Activated naive CD8-positive, alpha-beta T cell treated with anti-CD3 and anti-CD28 coated beads for 36 hours (primary cell): ENCODE results near the gene LETM1. TPM values are rescaled to one million over a fixed set of nuclear protein-coding genes. Genes with fewer than 3 reads are reported as not detected.

Source experiments
- DNase-seq: peaks from one replicate; pipeline ENCODE4 v3.0.0; 2021
- H3K27ac Mint-ChIP-seq: one replicate; pipeline ENCODE4 v1.8.0; 2022; ENCODE audit warnings: mild to moderate bottlenecking, moderate library complexity, mixed read lengths
- H3K27me3 Mint-ChIP-seq: one replicate; pipeline ENCODE4 v1.8.0; 2022; ENCODE audit warnings: mild to moderate bottlenecking, mixed read lengths
- H3K36me3 Mint-ChIP-seq: one replicate; pipeline ENCODE4 v1.8.0; 2021; ENCODE audit warnings: mild to moderate bottlenecking, mixed read lengths
- H3K4me1 Mint-ChIP-seq: one replicate; pipeline ENCODE4 v1.8.0; 2021; ENCODE audit warnings: mixed read lengths
- H3K4me3 Mint-ChIP-seq: one replicate; pipeline ENCODE4 v1.8.0; 2022; ENCODE audit warnings: mild to moderate bottlenecking, moderate library complexity, mixed read lengths
- H3K9me3 Mint-ChIP-seq: one replicate; pipeline ENCODE4 v1.8.0; 2022; ENCODE audit warnings: mixed read lengths
- total RNA-seq, 2 experiments: library from RNA; stranded (reverse); gene quantifications; one replicate each; pipeline ENCODE4 v1.2.3, GENCODE V29; 2021

LETM1 gene
- total RNA-seq, 2 experiments from 2014 or later = 76.6 to 77.3 TPM

GRCh38 chr4:1793940-1794808, 61.8 kb downstream of the LETM1 start:
- H3K4me1 Mint-ChIP-seq = no peaks in the 10 kb centered on the region
- H3K27me3 Mint-ChIP-seq = peaks cover 26% of the 10 kb centered on the region
- H3K9me3 Mint-ChIP-seq = no peaks in the 10 kb centered on the region
- H3K4me3 Mint-ChIP-seq = no peak overlapping the region
- H3K36me3 Mint-ChIP-seq = no peaks in the 10 kb centered on the region
- H3K27ac Mint-ChIP-seq = no peak overlapping the region
- no peak for DNase-seq

DNA sequence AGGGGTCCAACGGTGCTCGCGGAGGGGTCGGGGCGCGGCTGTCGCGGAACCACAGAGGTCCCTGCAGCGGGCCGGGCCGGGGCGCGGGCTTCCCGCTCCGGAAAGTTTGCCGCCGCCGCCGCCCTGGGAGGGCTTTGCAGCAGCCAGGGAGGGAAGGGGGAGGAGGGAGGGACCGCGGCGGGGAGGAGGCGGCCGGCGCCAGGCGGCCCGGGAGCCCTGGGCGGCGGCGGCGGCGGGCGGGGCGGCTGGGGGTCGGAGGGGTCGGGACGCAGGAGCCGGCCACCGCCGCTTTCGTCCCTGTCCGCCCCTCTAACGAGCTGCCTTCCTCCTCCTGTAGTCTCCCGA, 62.5 kb downstream of the LETM1 start:
- no peak overlapping the region for H3K4me3 Mint-ChIP-seq
- H3K9me3 Mint-ChIP-seq = no peaks in the 10 kb centered on the region
- H3K36me3 Mint-ChIP-seq = no peaks in the 10 kb centered on the region
- no peak overlapping the region for H3K27ac Mint-ChIP-seq
- peaks cover 21% of the 10 kb centered on the region for H3K27me3 Mint-ChIP-seq
- no peaks in the 10 kb centered on the region for H3K4me1 Mint-ChIP-seq
- peak; percentile 36 for DNase-seq

- Mint-ChIP-seq H3K27me3 (peaks cover 20% of the 10 kb centered on the region), H3K4me1 (no peaks in the 10 kb centered on the region), H3K9me3 (no peaks in the 10 kb centered on the region), H3K36me3 (no peaks in the 10 kb centered on the region), H3K4me3 (no peak within 1 kb of the TSS), H3K27ac (no peak within 1 kb of the TSS)
- DNase-seq = peak; percentile 59
Measured at GRCh38 chr4:1792832-1793495, 63.0 kb downstream of the LETM1 start, which contains the start of gene FGFR3. Gene FGFR3, plus strand, starts transcription at chr4:1793293. Its CDS starts 642 bp downstream, at chr4:1793935.

GRCh38 chr4:1792158-1792831, 63.7 kb downstream of the LETM1 start:
- no peak overlapping the region for H3K27ac Mint-ChIP-seq
- no peak overlapping the region for H3K4me3 Mint-ChIP-seq
- no peak for DNase-seq
- H3K4me1 Mint-ChIP-seq = no peaks in the 10 kb centered on the region
- H3K9me3 Mint-ChIP-seq = no peaks in the 10 kb centered on the region
- peaks cover 20% of the 10 kb centered on the region for H3K27me3 Mint-ChIP-seq
- H3K36me3 Mint-ChIP-seq = no peaks in the 10 kb centered on the region

- peaks cover 6% of the 10 kb centered on the region for H3K27me3 Mint-ChIP-seq
- no peaks in the 10 kb centered on the region for H3K4me1 Mint-ChIP-seq
- no peak overlapping the region for H3K27ac Mint-ChIP-seq
- H3K9me3 Mint-ChIP-seq = no peaks in the 10 kb centered on the region
- no peaks in the 10 kb centered on the region for H3K36me3 Mint-ChIP-seq
- no peak overlapping the region for H3K4me3 Mint-ChIP-seq
- no peak for DNase-seq
Measured at GRCh38 chr4:1790005-1790404, 66.0 kb downstream of the LETM1 start.

DNA sequence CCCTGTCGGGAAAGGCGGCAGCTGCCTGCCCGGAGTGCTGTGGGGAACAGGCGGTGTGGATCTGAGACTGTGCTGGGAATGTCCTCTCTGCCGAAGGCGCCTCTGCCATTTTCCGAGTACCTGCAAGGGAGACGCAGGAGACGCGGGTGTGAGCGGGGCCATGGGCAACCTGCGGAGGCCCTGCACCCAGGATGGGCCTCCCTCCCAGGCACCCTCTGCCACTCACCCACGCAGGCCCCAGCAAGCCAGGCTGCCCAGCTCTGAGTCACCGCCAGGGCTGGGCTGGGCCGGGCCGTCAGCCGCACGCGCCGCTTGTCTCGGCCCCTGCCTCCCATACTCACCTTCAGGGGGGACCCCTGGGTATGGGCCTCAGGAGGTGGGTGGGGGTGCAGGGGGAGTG, 66.4 kb downstream of the LETM1 start:
- Mint-ChIP-seq H3K27ac (no peak overlapping the region), H3K27me3 (peaks cover 6% of the 10 kb centered on the region), H3K36me3 (no peaks in the 10 kb centered on the region), H3K9me3 (no peaks in the 10 kb centered on the region), H3K4me3 (no peak overlapping the region), H3K4me1 (no peaks in the 10 kb centered on the region)
- DNase-seq = no peak

DNA sequence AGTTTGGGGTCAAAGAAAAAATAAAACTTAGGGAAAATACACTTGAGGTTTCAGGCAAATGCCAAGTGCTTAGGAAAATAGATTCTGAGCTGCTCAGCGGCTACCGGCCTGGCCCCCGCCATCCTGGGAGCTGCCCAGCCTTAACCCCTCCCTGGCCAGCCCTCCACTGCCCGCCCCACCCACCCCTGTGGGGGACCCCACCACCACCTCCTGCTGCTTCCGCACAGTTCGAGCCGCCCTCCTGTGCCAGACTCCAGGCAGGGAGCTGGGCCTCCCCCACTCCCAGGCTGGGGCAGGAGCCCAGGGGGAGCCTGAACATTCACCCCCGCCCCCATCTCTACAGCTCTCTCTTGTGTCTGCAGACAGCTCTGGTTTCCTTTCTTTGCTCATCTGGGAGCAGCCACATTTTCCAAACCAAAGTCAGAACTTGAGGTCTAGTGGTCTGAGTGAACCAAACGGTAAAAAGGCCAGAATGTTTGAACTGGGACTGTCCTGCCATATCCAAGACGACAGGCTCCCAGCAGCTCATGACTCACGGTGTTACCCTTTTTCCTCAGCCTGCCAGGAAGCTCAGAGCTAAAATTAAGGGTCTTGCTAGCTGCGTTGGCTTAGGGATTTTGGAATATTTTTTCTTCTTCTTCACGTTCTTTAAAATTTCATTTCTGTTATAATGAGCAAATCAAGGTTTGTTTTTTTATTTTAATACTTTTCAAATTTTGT, 67.5 kb downstream of the LETM1 start:
- H3K36me3 Mint-ChIP-seq = no peaks in the 10 kb centered on the region
- no peak overlapping the region for H3K27ac Mint-ChIP-seq
- no peaks in the 10 kb centered on the region for H3K9me3 Mint-ChIP-seq
- peaks cover 4% of the 10 kb centered on the region for H3K27me3 Mint-ChIP-seq
- H3K4me1 Mint-ChIP-seq = no peaks in the 10 kb centered on the region
- DNase-seq = no peak
- H3K4me3 Mint-ChIP-seq = no peak overlapping the region

GRCh38 chr4:1787411-1788077, 68.4 kb downstream of the LETM1 start:
- no peaks in the 10 kb centered on the region for H3K4me1 Mint-ChIP-seq
- no peaks in the 10 kb centered on the region for H3K36me3 Mint-ChIP-seq
- no peaks in the 10 kb centered on the region for H3K9me3 Mint-ChIP-seq
- H3K27me3 Mint-ChIP-seq = peaks cover 4% of the 10 kb centered on the region
- H3K4me3 Mint-ChIP-seq = no peak overlapping the region
- H3K27ac Mint-ChIP-seq = no peak overlapping the region
- DNase-seq = no peak

DNA sequence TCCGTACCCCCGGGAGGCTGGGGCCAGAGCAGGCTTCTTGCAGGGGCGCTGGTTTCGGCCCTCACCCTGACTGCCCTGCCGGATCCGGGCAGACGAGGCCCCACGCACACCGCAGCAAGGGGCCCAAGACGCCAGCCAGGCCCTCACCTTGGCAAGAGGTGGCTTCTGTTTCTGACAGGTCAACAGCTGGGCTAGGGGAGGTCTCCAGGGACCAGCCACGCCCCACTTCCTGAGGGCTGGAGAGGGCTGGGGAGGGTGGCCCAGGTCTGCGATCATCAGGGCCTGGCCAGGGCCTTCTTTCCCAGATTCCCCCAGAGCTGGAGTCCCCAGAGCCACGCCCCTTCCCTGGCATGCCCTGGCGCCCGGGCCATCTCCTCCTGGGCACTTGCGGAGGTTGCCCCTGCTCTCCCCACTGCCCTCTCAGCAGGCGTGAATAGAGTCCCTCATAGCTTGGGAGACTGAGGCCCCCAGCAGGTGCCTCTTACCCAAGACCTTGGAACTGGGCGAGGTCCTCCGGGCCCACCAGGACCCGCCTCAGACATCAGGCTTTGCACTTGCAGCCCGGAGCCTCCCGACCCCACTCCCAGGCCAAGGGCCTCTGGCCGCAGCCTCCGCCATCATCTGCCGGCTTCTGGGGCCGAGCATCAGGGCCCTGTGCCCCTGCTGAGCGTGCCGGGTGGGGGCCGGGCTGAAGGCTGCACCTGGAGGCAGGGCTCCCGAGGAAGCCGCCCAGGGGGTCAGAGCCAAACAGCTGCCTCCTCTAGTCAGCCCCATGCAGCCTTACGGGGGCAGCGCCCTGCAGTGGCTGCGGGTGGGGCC, 69.2 kb downstream of the LETM1 start:
- H3K27ac Mint-ChIP-seq = no peak overlapping the region
- no peaks in the 10 kb centered on the region for H3K4me1 Mint-ChIP-seq
- H3K36me3 Mint-ChIP-seq = no peaks in the 10 kb centered on the region
- no peak overlapping the region for H3K4me3 Mint-ChIP-seq
- peaks cover 4% of the 10 kb centered on the region for H3K27me3 Mint-ChIP-seq
- DNase-seq = no peak
- H3K9me3 Mint-ChIP-seq = no peaks in the 10 kb centered on the region

DNA sequence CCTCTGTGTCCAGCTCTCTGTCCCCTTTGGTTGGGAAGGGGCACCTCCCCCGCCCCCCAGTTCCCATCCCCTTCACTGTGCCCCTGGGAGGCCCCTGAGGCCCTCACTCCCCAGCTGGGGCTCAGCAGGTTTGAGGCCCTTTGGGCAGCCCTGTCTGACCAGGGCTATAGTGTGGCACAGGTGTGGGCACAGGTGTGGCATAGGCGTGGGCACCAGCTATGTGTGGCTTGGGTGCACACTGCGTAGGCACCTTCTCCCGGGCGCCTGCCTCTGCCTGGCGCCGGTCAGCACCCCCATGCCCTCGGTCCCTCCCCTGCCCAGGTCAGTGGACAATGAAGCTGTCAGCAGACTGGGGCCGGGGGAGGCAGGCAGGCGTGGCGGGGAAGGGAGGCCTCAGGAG, 70.4 kb downstream of the LETM1 start:
- Mint-ChIP-seq H3K27me3 (no peaks in the 10 kb centered on the region), H3K27ac (no peak overlapping the region), H3K4me3 (no peak overlapping the region), H3K4me1 (no peaks in the 10 kb centered on the region), H3K36me3 (no peaks in the 10 kb centered on the region), H3K9me3 (no peaks in the 10 kb centered on the region)
- DNase-seq = no peak

DNA sequence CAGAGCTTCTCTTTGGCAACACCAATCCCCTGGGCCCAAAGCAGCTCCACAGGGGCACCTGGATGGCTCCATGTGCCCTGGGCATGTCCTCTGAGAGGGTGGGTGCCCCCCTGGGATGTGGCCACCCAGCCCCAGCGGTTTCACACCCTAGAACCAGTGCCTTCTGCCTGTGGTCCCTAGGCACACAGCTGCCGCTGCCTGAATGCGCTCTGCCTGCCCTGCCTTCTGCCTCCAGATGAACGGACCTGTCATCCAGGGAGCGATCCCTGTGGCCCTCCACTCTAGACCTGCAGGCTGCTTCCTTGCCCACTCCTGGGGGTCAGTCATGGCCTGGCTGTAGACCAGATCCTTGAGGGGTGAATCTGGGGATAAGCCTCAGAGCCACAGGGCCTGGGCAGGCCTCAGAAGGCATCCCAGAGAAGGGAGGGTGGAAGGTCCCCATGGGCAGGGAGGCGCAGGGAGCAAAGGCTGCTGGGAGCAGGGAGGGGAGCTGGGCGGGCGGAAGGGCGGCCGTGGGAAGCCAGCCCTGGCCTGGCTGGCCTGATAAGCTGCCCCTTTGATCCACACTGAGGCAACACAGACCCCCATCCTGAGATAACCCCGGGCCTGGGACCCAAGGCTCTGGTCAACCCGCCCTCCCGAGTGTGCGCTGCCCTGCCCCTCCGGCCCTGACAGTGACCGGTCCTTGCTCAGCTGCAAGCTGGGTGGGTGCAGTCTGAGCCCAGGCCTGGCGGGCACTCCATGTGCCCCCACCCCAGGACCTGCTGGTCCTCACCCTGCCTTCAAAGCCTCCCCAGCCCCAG, 71.0 kb downstream of the LETM1 start:
- Mint-ChIP-seq H3K4me1 (no peaks in the 10 kb centered on the region), H3K36me3 (no peaks in the 10 kb centered on the region), H3K9me3 (no peaks in the 10 kb centered on the region), H3K27me3 (no peaks in the 10 kb centered on the region), H3K27ac (no peak overlapping the region), H3K4me3 (no peak overlapping the region)
- no peak for DNase-seq

GRCh38 chr4:1784395-1784788, 71.6 kb downstream of the LETM1 start:
- no peak overlapping the region for H3K27ac Mint-ChIP-seq
- H3K27me3 Mint-ChIP-seq = no peaks in the 10 kb centered on the region
- H3K36me3 Mint-ChIP-seq = no peaks in the 10 kb centered on the region
- DNase-seq = no peak
- no peaks in the 10 kb centered on the region for H3K4me1 Mint-ChIP-seq
- no peak overlapping the region for H3K4me3 Mint-ChIP-seq
- H3K9me3 Mint-ChIP-seq = no peaks in the 10 kb centered on the region

DNA sequence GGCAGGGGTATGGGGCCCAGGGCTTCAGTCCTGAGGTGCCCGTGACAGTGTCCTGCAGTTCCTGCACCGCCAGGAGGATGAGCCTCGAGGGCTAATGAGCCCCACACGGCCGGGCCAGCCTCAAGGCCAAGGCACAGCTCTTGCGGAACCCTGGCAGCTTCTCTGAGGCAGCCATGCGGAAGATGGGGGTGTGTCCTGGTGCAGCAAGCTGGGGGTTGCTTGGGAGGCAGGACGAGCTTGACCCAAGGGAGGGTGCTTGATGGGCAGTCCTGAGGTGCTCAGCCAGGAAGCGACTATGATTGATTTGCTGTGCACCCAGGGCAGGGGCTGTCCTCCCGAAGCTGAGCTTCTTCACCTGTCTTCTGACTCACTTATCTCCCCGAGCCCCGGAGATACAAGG, 72.0 kb downstream of the LETM1 start:
- Mint-ChIP-seq H3K9me3 (no peaks in the 10 kb centered on the region), H3K4me1 (no peaks in the 10 kb centered on the region), H3K4me3 (no peak overlapping the region), H3K27ac (no peak overlapping the region), H3K27me3 (no peaks in the 10 kb centered on the region), H3K36me3 (no peaks in the 10 kb centered on the region)
- no peak for DNase-seq
